ENCODE results near the gene DCST1. TPM values are rescaled to one million over a fixed set of nuclear protein-coding genes. Genes with fewer than 3 reads are reported as not detected.

The DCST1 gene
- total and polyA plus RNA-seq, 2 of the 13 experiments (the other 11 are each of a cell fraction or from before 2014, with no cell fraction given), result 0.04 TPM; not detected in 1

DNA sequence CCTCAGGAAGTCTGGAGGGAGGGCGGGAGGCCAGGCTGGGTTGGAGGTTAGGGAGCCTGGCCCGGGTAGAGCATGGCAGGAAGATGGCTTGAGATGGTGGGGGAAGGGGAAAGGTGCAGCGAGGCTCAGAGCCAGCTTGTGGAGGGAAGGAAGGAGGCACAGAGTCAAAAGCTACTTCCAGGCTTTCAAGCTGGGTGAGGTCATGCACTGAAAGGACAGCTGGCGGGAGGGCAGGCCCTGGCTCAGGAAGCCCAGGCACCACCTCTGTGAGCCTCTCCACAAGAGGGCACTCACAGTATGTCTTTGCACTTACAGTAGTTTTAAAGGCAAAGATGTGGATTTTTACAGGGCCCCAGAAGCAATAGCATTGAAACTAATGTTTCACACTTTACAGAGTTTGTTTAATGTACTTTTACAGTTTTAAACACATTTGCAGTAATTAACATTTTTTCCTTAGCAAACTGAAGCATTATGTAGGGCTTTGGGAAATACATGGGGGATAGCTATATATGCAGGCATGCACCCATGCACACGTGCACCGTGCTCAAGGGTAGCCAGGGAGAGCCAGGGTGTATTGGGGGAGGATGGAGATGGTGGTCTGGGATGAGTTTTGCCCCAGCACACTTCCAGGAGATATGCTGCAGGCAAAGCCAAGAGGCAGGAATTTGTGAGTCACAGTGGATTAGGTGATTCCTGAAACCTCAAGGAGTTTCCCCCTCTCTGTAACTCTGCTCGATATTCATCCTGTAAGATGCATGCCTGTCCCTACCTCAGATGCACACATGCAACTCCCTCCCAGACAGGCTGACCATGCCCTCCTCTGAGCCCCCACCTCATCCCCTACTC lies 11.4 kb downstream of the DCST1 start (continued):
- TF ChIP-seq, protein P1, sequence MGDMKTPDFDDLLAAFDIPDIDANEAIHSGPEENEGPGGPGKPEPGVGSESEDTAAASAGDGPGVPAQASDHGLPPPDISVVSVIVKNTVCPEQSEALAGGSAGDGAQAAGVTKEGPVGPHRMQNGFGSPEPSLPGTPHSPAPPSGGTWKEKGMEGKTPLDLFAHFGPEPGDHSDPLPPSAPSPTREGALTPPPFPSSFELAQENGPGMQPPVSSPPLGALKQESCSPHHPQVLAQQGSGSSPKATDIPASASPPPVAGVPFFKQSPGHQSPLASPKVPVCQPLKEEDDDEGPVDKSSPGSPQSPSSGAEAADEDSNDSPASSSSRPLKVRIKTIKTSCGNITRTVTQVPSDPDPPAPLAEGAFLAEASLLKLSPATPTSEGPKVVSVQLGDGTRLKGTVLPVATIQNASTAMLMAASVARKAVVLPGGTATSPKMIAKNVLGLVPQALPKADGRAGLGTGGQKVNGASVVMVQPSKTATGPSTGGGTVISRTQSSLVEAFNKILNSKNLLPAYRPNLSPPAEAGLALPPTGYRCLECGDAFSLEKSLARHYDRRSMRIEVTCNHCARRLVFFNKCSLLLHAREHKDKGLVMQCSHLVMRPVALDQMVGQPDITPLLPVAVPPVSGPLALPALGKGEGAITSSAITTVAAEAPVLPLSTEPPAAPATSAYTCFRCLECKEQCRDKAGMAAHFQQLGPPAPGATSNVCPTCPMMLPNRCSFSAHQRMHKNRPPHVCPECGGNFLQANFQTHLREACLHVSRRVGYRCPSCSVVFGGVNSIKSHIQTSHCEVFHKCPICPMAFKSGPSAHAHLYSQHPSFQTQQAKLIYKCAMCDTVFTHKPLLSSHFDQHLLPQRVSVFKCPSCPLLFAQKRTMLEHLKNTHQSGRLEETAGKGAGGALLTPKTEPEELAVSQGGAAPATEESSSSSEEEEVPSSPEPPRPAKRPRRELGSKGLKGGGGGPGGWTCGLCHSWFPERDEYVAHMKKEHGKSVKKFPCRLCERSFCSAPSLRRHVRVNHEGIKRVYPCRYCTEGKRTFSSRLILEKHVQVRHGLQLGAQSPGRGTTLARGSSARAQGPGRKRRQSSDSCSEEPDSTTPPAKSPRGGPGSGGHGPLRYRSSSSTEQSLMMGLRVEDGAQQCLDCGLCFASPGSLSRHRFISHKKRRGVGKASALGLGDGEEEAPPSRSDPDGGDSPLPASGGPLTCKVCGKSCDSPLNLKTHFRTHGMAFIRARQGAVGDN (CRISPR knock-in tag; IDR thresholded peaks at IDR 0.05), result peak; percentile 58
- TF ChIP-seq GTF2F1 (IDR thresholded peaks at IDR 0.05; ENCODE audit: low read length) (no peak), ZNF225 (CRISPR knock-in tag; IDR thresholded peaks at IDR 0.05) (no peak), SOX5 (CRISPR knock-in tag; IDR thresholded peaks at IDR 0.05; ENCODE audit: borderline replicate concordance) (no peak), ZNF138 (CRISPR knock-in tag; IDR thresholded peaks at IDR 0.05; ENCODE audit: low read depth) (no peak), GZF1 (CRISPR knock-in tag; IDR thresholded peaks at IDR 0.05) (no peak), ZNF598 (CRISPR knock-in tag; IDR thresholded peaks at IDR 0.05; ENCODE audit: borderline replicate concordance) (0 out of 2 replicates have a peak, but pooled peaks have one; percentile 48), CCAR2 (optimal IDR thresholded peaks at IDR 0.05; ENCODE audit: low read depth, low read length) (no peak), SALL1 (CRISPR knock-in tag; IDR thresholded peaks at IDR 0.05) (peak; percentile 19; the same call in 1 of the 2 replicates), ZNF547 (CRISPR knock-in tag; IDR thresholded peaks at IDR 0.05) (0 out of 2 replicates have a peak, but pooled peaks have one; percentile 27), MTA1 (CRISPR knock-in tag; IDR thresholded peaks at IDR 0.05; ENCODE audit: borderline replicate concordance) (no peak), MEF2D (CRISPR knock-in tag; IDR thresholded peaks at IDR 0.05) (no peak), ELF3 (CRISPR knock-in tag; IDR thresholded peaks at IDR 0.05) (peak; percentile 58), XRCC5 (optimal IDR thresholded peaks at IDR 0.05; ENCODE audit: low read length) (peak; percentile 80), ETV5 (CRISPR knock-in tag; IDR thresholded peaks at IDR 0.05; ENCODE audit: borderline replicate concordance) (peak; percentile 37; the same call in 1 of the 2 replicates)
- TF ChIP-seq, protein P2, sequence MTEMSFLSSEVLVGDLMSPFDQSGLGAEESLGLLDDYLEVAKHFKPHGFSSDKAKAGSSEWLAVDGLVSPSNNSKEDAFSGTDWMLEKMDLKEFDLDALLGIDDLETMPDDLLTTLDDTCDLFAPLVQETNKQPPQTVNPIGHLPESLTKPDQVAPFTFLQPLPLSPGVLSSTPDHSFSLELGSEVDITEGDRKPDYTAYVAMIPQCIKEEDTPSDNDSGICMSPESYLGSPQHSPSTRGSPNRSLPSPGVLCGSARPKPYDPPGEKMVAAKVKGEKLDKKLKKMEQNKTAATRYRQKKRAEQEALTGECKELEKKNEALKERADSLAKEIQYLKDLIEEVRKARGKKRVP (CRISPR knock-in tag; IDR thresholded peaks at IDR 0.05), result no peak
- TF ChIP-seq, protein P3, sequence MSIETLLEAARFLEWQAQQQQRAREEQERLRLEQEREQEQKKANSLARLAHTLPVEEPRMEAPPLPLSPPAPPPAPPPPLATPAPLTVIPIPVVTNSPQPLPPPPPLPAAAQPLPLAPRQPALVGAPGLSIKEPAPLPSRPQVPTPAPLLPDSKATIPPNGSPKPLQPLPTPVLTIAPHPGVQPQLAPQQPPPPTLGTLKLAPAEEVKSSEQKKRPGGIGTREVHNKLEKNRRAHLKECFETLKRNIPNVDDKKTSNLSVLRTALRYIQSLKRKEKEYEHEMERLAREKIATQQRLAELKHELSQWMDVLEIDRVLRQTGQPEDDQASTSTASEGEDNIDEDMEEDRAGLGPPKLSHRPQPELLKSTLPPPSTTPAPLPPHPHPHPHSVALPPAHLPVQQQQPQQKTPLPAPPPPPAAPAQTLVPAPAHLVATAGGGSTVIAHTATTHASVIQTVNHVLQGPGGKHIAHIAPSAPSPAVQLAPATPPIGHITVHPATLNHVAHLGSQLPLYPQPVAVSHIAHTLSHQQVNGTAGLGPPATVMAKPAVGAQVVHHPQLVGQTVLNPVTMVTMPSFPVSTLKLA (IDR thresholded peaks at IDR 0.05), result no peak
- TF ChIP-seq, protein P4, sequence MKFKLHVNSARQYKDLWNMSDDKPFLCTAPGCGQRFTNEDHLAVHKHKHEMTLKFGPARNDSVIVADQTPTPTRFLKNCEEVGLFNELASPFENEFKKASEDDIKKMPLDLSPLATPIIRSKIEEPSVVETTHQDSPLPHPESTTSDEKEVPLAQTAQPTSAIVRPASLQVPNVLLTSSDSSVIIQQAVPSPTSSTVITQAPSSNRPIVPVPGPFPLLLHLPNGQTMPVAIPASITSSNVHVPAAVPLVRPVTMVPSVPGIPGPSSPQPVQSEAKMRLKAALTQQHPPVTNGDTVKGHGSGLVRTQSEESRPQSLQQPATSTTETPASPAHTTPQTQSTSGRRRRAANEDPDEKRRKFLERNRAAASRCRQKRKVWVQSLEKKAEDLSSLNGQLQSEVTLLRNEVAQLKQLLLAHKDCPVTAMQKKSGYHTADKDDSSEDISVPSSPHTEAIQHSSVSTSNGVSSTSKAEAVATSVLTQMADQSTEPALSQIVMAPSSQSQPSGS (CRISPR knock-in tag; IDR thresholded peaks at IDR 0.05), result peak; percentile 58; the same call in 1 of the 2 replicates
